Vagina (tissue), 2 donors: ENCODE results near the gene MYO15B.

Experiments used
- POLR2AphosphoS5 ChIP-seq, 2 donors: sonication (generic); formaldehyde crosslinking; IDR thresholded peaks; one replicate each; pipeline ENCODE4 v1.9.0; 2017; ENCODE audit warnings: antibody characterized with exemption in 2 of 2, mild to moderate bottlenecking in 2 of 2, low read depth in 1 of 2; ENCODE audit not compliant: insufficient read depth in 1 of 2
- TF ChIP-seq, protein P1 (sequence below), 3 experiments: fragments of 450-650 bp in 2 of 3; fragments of 200-600 bp in 1 of 3; sonication (generic) in 1 of 3; IDR thresholded peaks; one replicate each; pipeline ENCODE4 v1.5.1; 2017 to 2019; ENCODE audit warnings: antibody characterized with exemption in 3 of 3, mild to moderate bottlenecking in 2 of 3, moderate library complexity in 2 of 3

GRCh38 chr17:75610103-75610984 lies 22.7 kb downstream of the MYO15B start:
- TF ChIP-seq, protein P1, sequence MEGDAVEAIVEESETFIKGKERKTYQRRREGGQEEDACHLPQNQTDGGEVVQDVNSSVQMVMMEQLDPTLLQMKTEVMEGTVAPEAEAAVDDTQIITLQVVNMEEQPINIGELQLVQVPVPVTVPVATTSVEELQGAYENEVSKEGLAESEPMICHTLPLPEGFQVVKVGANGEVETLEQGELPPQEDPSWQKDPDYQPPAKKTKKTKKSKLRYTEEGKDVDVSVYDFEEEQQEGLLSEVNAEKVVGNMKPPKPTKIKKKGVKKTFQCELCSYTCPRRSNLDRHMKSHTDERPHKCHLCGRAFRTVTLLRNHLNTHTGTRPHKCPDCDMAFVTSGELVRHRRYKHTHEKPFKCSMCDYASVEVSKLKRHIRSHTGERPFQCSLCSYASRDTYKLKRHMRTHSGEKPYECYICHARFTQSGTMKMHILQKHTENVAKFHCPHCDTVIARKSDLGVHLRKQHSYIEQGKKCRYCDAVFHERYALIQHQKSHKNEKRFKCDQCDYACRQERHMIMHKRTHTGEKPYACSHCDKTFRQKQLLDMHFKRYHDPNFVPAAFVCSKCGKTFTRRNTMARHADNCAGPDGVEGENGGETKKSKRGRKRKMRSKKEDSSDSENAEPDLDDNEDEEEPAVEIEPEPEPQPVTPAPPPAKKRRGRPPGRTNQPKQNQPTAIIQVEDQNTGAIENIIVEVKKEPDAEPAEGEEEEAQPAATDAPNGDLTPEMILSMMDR (IDR thresholded peaks at IDR 0.05): no peak
- TF ChIP-seq POLR2AphosphoS5 (IDR thresholded peaks at IDR 0.05; ENCODE audit: insufficient read depth in 1 of 2, low read depth in 1 of 2): no peak
